Breast epithelium (tissue), 4 donors: ENCODE results near the gene VWA2. TPM values are rescaled to one million over a fixed set of nuclear protein-coding genes. Genes with fewer than 3 reads are reported as not detected.

Experiments used
- DNase-seq, 2 donors: peaks; one replicate each; pipeline ENCODE4 v3.0.0-alpha.2; 2019; ENCODE audit warnings: low spot score in 2 of 2
- H3K27ac ChIP-seq, 2 donors: fragments of 200-600 bp; sonication (generic) in 1 of 2; one replicate each; pipeline ENCODE4 v1.5.1; 2016 to 2019; ENCODE audit warnings: mild to moderate bottlenecking in 1 of 2
- H3K27me3 ChIP-seq, 2 donors: fragments of 200-600 bp; sonication (generic) in 1 of 2; one replicate each; pipeline versions ENCODE4 v1.5.1 to v1.6.0; 2017 to 2019; ENCODE audit warnings: control low read depth in 1 of 2, mild to moderate bottlenecking in 1 of 2
- H3K36me3 ChIP-seq: fragments of 200-600 bp; one replicate; pipeline ENCODE4 v1.5.1; 2019
- H3K4me1 ChIP-seq, 2 donors: fragments of 200-600 bp; sonication (generic); one replicate each; pipeline ENCODE4 v1.5.1; 2016 to 2019; ENCODE audit warnings: control low read depth in 1 of 2
- H3K4me3 ChIP-seq, 3 donors: fragments of 200-600 bp; sonication (generic); 1 replicate in 2 of 3; 2 replicates in 1 of 3; pipeline ENCODE4 v1.5.1; 2016 to 2019; ENCODE audit warnings: mild to moderate bottlenecking in 3 of 3, moderate library complexity in 2 of 3
- H3K9me3 ChIP-seq, 2 donors: fragments of 200-600 bp; sonication (generic) in 1 of 2; one replicate each; pipeline ENCODE4 v1.5.1; 2016 to 2019; ENCODE audit warnings: control low read depth in 1 of 2
- POLR2A ChIP-seq: fragments of 450-650 bp; IDR thresholded peaks from one replicate; pipeline ENCODE4 v1.6.1; 2016; ENCODE audit warnings: antibody characterized with exemption, mild to moderate bottlenecking, moderate library complexity
- POLR2AphosphoS5 ChIP-seq, 3 donors: sonication (generic); formaldehyde crosslinking; IDR thresholded peaks; one replicate each; pipeline ENCODE4 v1.6.1; 2017; ENCODE audit warnings: antibody characterized with exemption in 3 of 3
- intact Hi-C: fragments of 100-400 bp; cut with DNase I; formaldehyde crosslinking; loops from one replicate; pipeline ENCODE4 v1.15.1; 2023; ENCODE audit warnings: low total_unique reads
- total RNA-seq, 3 donors: library from RNA; depleted of rRNA; stranded (reverse); fragments of >200 nt; gene quantifications; one replicate each; pipeline ENCODE4 v1.1.0, GENCODE V29; 2016
- TF ChIP-seq, protein P1 (sequence below), 3 donors: fragments of 450-650 bp; IDR thresholded peaks; one replicate each; pipeline ENCODE4 v1.5.1; 2016 to 2017; ENCODE audit warnings: antibody characterized with exemption in 3 of 3, mild to moderate bottlenecking in 3 of 3, moderate library complexity in 3 of 3

VWA2 gene
- total RNA-seq, 3 donors from 2014 or later, result 0.48 to 18.7 (median 8.0) TPM

- Histone ChIP-seq H3K36me3 (no peaks in the 10 kb centered on the region), H3K27ac (peak overlapping the region; percentile 68 to 87), H3K4me3 (no peak overlapping the region), H3K27me3 (no peaks in the 10 kb centered on the region), H3K4me1 (peaks cover 6 to 8% of the 10 kb centered on the region in 2 donors), H3K9me3 (no peaks in the 10 kb centered on the region)
- intact Hi-C loops, result no loop called here
- no peak for TF ChIP-seq POLR2AphosphoS5 (IDR thresholded peaks at IDR 0.05)
- TF ChIP-seq POLR2A, result no peak
- TF ChIP-seq, protein P1, sequence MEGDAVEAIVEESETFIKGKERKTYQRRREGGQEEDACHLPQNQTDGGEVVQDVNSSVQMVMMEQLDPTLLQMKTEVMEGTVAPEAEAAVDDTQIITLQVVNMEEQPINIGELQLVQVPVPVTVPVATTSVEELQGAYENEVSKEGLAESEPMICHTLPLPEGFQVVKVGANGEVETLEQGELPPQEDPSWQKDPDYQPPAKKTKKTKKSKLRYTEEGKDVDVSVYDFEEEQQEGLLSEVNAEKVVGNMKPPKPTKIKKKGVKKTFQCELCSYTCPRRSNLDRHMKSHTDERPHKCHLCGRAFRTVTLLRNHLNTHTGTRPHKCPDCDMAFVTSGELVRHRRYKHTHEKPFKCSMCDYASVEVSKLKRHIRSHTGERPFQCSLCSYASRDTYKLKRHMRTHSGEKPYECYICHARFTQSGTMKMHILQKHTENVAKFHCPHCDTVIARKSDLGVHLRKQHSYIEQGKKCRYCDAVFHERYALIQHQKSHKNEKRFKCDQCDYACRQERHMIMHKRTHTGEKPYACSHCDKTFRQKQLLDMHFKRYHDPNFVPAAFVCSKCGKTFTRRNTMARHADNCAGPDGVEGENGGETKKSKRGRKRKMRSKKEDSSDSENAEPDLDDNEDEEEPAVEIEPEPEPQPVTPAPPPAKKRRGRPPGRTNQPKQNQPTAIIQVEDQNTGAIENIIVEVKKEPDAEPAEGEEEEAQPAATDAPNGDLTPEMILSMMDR (IDR thresholded peaks at IDR 0.05), result no peak
- no peak for DNase-seq
Observed at GRCh38 chr10:114244126-114244525, 5.1 kb downstream of the VWA2 start.

- Histone ChIP-seq H3K27ac (peak overlapping the region; percentile 68 to 87), H3K27me3 (no peaks in the 10 kb centered on the region), H3K4me3 (peak overlapping the region in 2 of 3 donors; percentile 19 to 36), H3K9me3 (no peaks in the 10 kb centered on the region), H3K36me3 (no peaks in the 10 kb centered on the region), H3K4me1 (peaks cover 6 to 8% of the 10 kb centered on the region in 2 donors)
- peak in 1 of 3 donors; percentile 32 for TF ChIP-seq POLR2AphosphoS5 (IDR thresholded peaks at IDR 0.05)
- TF ChIP-seq, protein P1 (IDR thresholded peaks at IDR 0.05), result no peak
- peak in 1 of 2 donors; percentile 75 for DNase-seq
- intact Hi-C loops, result no loop called here
Observed at GRCh38 chr10:114245121-114245791, 6.2 kb downstream of the VWA2 start.

DNA sequence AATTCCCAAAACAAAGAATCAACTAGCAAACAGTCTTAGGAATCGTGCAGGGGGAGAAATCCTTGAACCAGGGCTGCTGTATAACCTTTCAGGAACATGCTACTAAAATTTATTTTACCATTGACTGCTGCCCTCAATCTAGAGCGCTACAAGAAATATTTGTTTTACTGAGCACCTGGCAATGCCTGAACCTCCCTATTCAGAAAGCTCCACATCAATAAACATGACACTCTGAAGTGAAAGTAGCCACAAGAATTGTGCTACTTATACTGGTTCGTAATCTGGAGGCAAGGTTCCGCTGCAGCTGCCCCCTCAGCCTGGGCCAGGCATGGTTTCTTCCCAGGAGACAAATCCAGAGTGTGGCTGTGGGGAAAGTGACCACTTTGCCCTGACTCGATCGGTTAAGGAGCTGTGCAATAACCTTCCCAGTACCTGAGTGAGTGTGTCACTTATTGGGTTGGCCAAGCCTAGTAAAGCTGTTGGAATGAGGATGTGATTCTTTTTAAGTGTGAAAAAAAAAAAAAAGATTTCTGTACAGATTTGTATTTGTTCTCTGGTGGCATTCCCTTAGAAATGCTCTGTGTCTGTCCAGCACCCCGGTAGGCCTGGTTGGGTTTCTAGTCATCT lies 7.7 kb downstream of the VWA2 start:
- intact Hi-C loops, result no loop called here
- TF ChIP-seq POLR2AphosphoS5 (IDR thresholded peaks at IDR 0.05) (peak in 1 of 3 donors; percentile 56), POLR2A (no peak)
- Histone ChIP-seq H3K27me3 (no peaks in the 10 kb centered on the region), H3K4me1 (peaks cover 6 to 8% of the 10 kb centered on the region in 2 donors), H3K27ac (peak overlapping the region; percentile 70 to 87), H3K36me3 (no peaks in the 10 kb centered on the region), H3K9me3 (no peaks in the 10 kb centered on the region), H3K4me3 (peak overlapping the region in 2 of 3 donors; percentile 2 to 22)
- DNase-seq, result peak in 1 of 2 donors; percentile 33

GRCh38 chr10:114250236-114250635 lies 11.2 kb downstream of the VWA2 start:
- no peak overlapping the region for H3K4me3 ChIP-seq
- TF ChIP-seq, protein P1 (IDR thresholded peaks at IDR 0.05), result no peak
- no peak for TF ChIP-seq POLR2A
- TF ChIP-seq POLR2AphosphoS5 (IDR thresholded peaks at IDR 0.05), result no peak
- no peaks in the 10 kb centered on the region for H3K36me3 ChIP-seq
- DNase-seq, result no peak
- H3K9me3 ChIP-seq, result no peaks in the 10 kb centered on the region
- intact Hi-C loops, result no loop called here
- H3K27ac ChIP-seq, result no peak overlapping the region
- H3K4me1 ChIP-seq, result peaks cover 0 to 4% of the 10 kb centered on the region in 2 donors
- no peaks in the 10 kb centered on the region for H3K27me3 ChIP-seq

DNA sequence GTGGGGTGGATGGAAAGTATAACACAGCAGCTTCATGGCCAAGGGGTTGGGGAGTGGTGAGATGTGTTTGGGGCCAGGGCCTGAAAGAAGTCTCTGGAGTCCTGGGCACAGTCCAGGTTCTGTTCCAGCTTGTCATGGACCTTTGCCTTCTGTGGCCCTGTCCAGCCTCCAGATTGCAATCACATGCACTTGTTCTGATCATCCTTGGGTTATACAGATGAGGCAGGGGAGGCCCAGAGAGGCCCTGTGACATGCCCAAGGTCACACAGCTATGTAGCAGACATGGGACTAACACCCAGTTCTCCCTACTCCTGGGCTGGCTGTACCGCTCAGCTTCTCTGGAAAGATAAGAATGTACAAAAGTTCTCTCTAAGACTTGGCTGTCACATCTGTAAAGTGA lies 11.7 kb downstream of the VWA2 start:
- Histone ChIP-seq H3K36me3 (no peaks in the 10 kb centered on the region), H3K27me3 (no peaks in the 10 kb centered on the region), H3K9me3 (no peaks in the 10 kb centered on the region), H3K27ac (no peak overlapping the region), H3K4me1 (peaks cover 0 to 2% of the 10 kb centered on the region in 2 donors), H3K4me3 (no peak overlapping the region)
- no peak for TF ChIP-seq POLR2AphosphoS5 (IDR thresholded peaks at IDR 0.05)
- TF ChIP-seq POLR2A, result no peak
- TF ChIP-seq, protein P1 (IDR thresholded peaks at IDR 0.05), result no peak
- intact Hi-C loops, result no loop called here
- no peak for DNase-seq
